Skeletal muscle tissue (tissue), 4 donors: ENCODE measurements around the gene TTC7B. TPM values are rescaled to one million over a fixed set of nuclear protein-coding genes. Genes with fewer than 3 reads are reported as not detected.

Source experiments
- H3K27ac ChIP-seq: one replicate; pipeline ENCODE4 v1.7.0; 2013; ENCODE audit warnings: mild to moderate bottlenecking, low read depth, low read length, inconsistent platforms
- H3K27me3 ChIP-seq, 3 donors: one replicate each; pipeline ENCODE4 v1.7.0; 2013; ENCODE audit warnings: low read length in 3 of 3; ENCODE audit not compliant: control insufficient read depth in 3 of 3, insufficient read depth in 3 of 3
- H3K36me3 ChIP-seq, 3 donors: one replicate each; pipeline ENCODE4 v1.7.0; 2013; ENCODE audit warnings: low read length in 3 of 3; ENCODE audit not compliant: control insufficient read depth in 3 of 3, insufficient read depth in 3 of 3
- H3K4me1 ChIP-seq, 3 donors: one replicate each; pipeline ENCODE4 v1.7.0; 2013; ENCODE audit warnings: low read length in 3 of 3, mild to moderate bottlenecking in 3 of 3; ENCODE audit not compliant: control insufficient read depth in 3 of 3, insufficient read depth in 3 of 3
- H3K4me3 ChIP-seq, 3 donors: one replicate each; pipeline ENCODE4 v1.7.0; 2013; ENCODE audit warnings: low read length in 3 of 3
- H3K9ac ChIP-seq, 3 donors: one replicate each; pipeline ENCODE4 v1.7.0; 2013; ENCODE audit warnings: low read length in 3 of 3, mild to moderate bottlenecking in 3 of 3, moderate library complexity in 2 of 3, low read depth in 1 of 3
- H3K9me3 ChIP-seq, 3 donors: one replicate each; pipeline ENCODE4 v1.7.0; 2013; ENCODE audit warnings: low read length in 3 of 3; ENCODE audit not compliant: control insufficient read depth in 3 of 3
- total RNA-seq: library from RNA; depleted of rRNA; stranded (reverse); fragments of >200 nt; gene quantifications from one replicate; pipeline ENCODE4 v1.2.3, GENCODE V29; 2014
- donor health status: Osteomylitis.

The TTC7B gene
- total RNA-seq, 1 donor from 2014 or later = 5.7 TPM

- Histone ChIP-seq H3K4me3 (no peak overlapping the region), H3K27me3 (no peaks in the 10 kb centered on the region), H3K9ac (no peak overlapping the region), H3K36me3 (peaks cover 35 to 61% (median 40%) of the 10 kb centered on the region in 3 donors), H3K9me3 (no peaks in the 10 kb centered on the region), H3K27ac (no peak overlapping the region), H3K4me1 (no peaks in the 10 kb centered on the region)
Measured at GRCh38 chr14:90778571-90779255, 37.5 kb downstream of the TTC7B start.

DNA sequence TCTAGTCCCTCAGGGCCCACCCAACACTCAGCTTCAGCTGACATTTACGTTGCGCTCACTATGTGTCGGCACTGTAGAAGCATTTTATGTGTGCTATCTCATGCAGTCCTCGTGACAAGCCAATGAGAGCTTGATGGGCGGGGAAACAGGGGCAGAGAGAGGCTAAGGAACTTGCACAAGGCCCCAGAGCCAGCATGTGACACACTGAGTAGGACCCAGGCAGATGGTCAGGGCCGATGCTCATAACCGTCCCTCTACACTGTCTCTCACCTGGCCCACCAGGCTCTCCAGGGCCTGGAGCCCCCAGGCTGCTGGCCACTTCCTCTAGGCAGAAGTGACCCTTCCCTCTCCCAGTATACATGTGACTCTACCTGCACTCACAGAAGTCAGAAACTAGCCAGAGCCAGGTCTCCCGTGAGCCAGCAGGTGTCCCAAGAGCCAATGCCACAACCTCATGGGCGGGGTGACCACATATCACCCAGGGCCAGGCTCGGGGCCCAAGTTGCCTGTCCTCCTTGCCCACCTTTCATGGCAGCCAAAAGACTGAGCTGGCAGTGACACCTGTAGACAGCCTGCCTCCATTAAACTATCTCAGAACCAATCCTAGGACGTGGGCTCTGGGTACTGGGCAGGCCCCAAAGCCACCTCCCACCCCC is 38.3 kb downstream of the TTC7B start:
- Histone ChIP-seq H3K27ac (no peak overlapping the region), H3K9me3 (no peaks in the 10 kb centered on the region), H3K27me3 (no peaks in the 10 kb centered on the region), H3K4me1 (no peaks in the 10 kb centered on the region), H3K4me3 (no peak overlapping the region), H3K9ac (no peak overlapping the region), H3K36me3 (peaks cover 33 to 56% (median 38%) of the 10 kb centered on the region in 3 donors)

GRCh38 chr14:90777358-90777757 is 38.9 kb downstream of the TTC7B start:
- peaks cover 34 to 54% (median 35%) of the 10 kb centered on the region in 3 donors for H3K36me3 ChIP-seq
- no peak overlapping the region for H3K9ac ChIP-seq
- no peaks in the 10 kb centered on the region for H3K9me3 ChIP-seq
- no peak overlapping the region for H3K27ac ChIP-seq
- no peak overlapping the region for H3K4me3 ChIP-seq
- H3K4me1 ChIP-seq = no peaks in the 10 kb centered on the region
- no peaks in the 10 kb centered on the region for H3K27me3 ChIP-seq

GRCh38 chr14:90775441-90775840 is 40.8 kb downstream of the TTC7B start:
- Histone ChIP-seq H3K4me1 (no peaks in the 10 kb centered on the region), H3K9ac (no peak overlapping the region), H3K27ac (no peak overlapping the region), H3K27me3 (no peaks in the 10 kb centered on the region), H3K36me3 (peaks cover 26 to 43% (median 28%) of the 10 kb centered on the region in 3 donors), H3K4me3 (no peak overlapping the region), H3K9me3 (no peaks in the 10 kb centered on the region)

DNA sequence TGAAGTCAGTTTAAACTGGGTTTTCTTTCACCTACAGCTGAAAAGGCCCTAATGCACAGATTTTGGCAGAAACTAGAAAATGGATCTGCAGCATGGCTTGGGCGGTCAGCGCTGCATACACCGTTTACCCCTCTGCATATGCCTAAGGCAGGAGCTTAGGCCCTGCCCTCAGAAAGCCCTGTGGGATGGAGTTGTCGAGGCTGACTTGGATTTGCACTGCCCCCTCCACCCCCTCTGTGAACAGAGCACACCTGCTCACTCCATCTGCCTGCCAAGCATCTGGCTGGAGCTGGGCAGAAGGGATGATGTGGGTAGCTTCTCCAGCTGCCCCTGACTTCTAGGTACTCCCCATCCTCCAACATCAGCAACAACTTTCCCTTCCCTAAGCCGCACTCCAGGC is 41.9 kb downstream of the TTC7B start:
- no peaks in the 10 kb centered on the region for H3K9me3 ChIP-seq
- no peak overlapping the region for H3K27ac ChIP-seq
- no peak overlapping the region for H3K4me3 ChIP-seq
- no peaks in the 10 kb centered on the region for H3K27me3 ChIP-seq
- H3K4me1 ChIP-seq = no peaks in the 10 kb centered on the region
- no peak overlapping the region for H3K9ac ChIP-seq
- H3K36me3 ChIP-seq = peaks cover 22 to 40% (median 27%) of the 10 kb centered on the region in 3 donors

GRCh38 chr14:90773705-90774104 is 42.5 kb downstream of the TTC7B start:
- Histone ChIP-seq H3K9me3 (no peaks in the 10 kb centered on the region), H3K4me1 (no peaks in the 10 kb centered on the region), H3K4me3 (no peak overlapping the region), H3K27me3 (no peaks in the 10 kb centered on the region), H3K27ac (no peak overlapping the region), H3K9ac (no peak overlapping the region), H3K36me3 (peaks cover 22 to 40% (median 23%) of the 10 kb centered on the region in 3 donors)

GRCh38 chr14:90773196-90773486 is 43.1 kb downstream of the TTC7B start:
- H3K4me1 ChIP-seq = no peaks in the 10 kb centered on the region
- peaks cover 21 to 38% (median 21%) of the 10 kb centered on the region in 3 donors for H3K36me3 ChIP-seq
- H3K9ac ChIP-seq = no peak overlapping the region
- H3K27me3 ChIP-seq = no peaks in the 10 kb centered on the region
- H3K9me3 ChIP-seq = peaks cover 0 to 3% (median 0%) of the 10 kb centered on the region in 3 donors
- H3K4me3 ChIP-seq = no peak overlapping the region
- H3K27ac ChIP-seq = no peak overlapping the region

DNA sequence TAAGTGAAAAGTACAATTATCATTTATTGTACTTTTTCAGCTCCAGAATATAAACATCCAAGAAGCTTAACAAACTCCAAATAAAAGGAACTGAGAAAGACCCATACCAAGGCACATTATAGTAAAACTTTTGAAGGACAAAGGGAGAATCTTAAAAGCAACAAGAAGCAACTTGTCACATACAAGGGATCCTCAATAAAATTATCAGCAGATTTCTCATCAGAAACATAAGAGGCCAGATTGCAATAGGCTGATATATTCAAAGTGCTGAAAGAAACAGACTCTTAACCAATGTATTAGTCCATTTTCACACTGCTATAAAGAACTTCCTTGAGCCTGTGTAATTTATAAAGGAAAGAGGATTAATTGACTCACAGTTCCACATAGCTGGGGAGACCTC is 48.3 kb downstream of the TTC7B start:
- H3K9ac ChIP-seq = no peak overlapping the region
- H3K27me3 ChIP-seq = no peaks in the 10 kb centered on the region
- no peak overlapping the region for H3K27ac ChIP-seq
- peaks cover 17 to 27% (median 20%) of the 10 kb centered on the region in 3 donors for H3K36me3 ChIP-seq
- no peak overlapping the region for H3K4me3 ChIP-seq
- peaks cover 0 to 11% (median 0%) of the 10 kb centered on the region in 3 donors for H3K9me3 ChIP-seq
- H3K4me1 ChIP-seq = no peaks in the 10 kb centered on the region

DNA sequence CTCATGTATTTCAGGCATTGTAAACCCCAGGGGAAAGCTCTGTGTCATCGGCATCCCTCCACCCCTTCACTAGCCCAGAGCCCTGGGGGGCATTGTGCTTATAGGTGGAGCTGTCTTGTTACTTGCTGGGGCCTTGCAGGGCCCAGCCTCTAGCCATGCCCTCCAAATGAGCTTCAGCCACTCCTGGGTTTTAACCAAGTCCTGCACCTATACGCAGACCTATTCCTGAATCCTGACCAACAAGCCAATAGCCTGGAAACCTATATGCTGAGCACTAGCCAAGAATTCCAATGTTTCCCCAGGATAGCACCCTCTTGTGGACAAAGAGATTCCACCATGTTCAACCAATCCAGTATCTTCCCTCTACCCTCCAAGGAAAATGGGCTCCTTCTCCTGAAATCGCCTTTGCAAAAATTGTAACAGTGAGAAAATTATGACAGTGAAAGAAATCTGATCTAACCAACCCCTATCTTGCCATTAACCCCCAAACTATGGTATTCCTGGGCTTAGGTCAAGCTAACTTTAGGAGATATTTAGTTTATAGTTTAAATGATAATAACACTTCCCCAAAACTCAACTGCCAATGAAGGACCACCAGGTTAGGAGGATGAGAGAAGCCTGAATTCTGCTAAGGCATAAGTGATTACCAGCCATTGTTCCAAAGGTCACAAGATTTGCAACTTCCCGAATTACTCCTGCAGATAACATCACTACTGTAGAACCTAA is 55.5 kb downstream of the TTC7B start:
- Histone ChIP-seq H3K27me3 (no peaks in the 10 kb centered on the region), H3K27ac (no peak overlapping the region), H3K9ac (no peak overlapping the region), H3K9me3 (peaks cover 0 to 4% (median 0%) of the 10 kb centered on the region in 3 donors), H3K36me3 (no peaks in the 10 kb centered on the region), H3K4me3 (no peak overlapping the region), H3K4me1 (peaks cover 21 to 25% (median 25%) of the 10 kb centered on the region in 3 donors)

GRCh38 chr14:90760078-90760444 is 56.2 kb downstream of the TTC7B start:
- no peak overlapping the region for H3K4me3 ChIP-seq
- H3K27me3 ChIP-seq = no peaks in the 10 kb centered on the region
- H3K9ac ChIP-seq = no peak overlapping the region
- H3K4me1 ChIP-seq = peaks cover 21 to 25% (median 25%) of the 10 kb centered on the region in 3 donors
- H3K9me3 ChIP-seq = peaks cover 0 to 4% (median 0%) of the 10 kb centered on the region in 3 donors
- H3K27ac ChIP-seq = peak overlapping the region; percentile 89
- H3K36me3 ChIP-seq = no peaks in the 10 kb centered on the region
